Measurements from ENCODE around the gene C7orf57.
"Not testable (repeated sequence)": the region's sequence is repeated elsewhere in the genome, so short reads cannot be mapped to it uniquely, and the experiment has no call there.

C7orf57 gene

DNA sequence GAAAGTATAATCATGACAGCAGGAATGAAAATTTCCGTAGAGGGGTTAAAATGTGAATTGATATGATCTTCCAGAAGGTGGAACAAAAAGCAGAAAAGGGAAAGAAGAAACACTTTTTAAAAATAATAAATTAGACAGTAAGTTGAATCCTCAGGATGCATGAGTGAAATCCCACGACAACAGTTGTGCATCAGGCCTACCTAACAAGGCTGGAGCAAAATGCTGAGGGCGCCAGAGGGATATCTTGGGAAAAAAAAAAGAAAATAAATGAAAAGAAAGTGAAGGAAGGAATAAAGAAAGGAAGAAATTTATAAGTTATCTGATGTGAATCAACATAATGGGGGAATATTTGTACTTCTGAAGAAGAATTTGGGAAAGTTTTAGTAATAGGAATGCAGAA, 42.9 kb upstream of the C7orf57 start:
- no peak overlapping the region for H3K4me3 ChIP-seq (ENCODE audit: low read depth, low read length)
- DNase-seq (ENCODE audit: low read depth): peak; percentile 21
- TF ChIP-seq CTCF (conservative IDR thresholded peaks at IDR 0.05; ENCODE audit: low read depth, low read length): peak; percentile 15

- no peak for TF ChIP-seq CTCF (conservative IDR thresholded peaks at IDR 0.05; ENCODE audit: low read depth, low read length)
- no peak for DNase-seq (ENCODE audit: low read depth)
- H3K4me3 ChIP-seq (ENCODE audit: low read depth, low read length): no peak overlapping the region
Observed at GRCh38 chr7:47999413-47999812, 35.9 kb upstream of the C7orf57 start.

- H3K4me3 ChIP-seq (ENCODE audit: low read depth, low read length): not testable (repeated sequence)
- peak; percentile 6 for DNase-seq (ENCODE audit: low read depth)
Observed at GRCh38 chr7:48000164-48000563, 35.2 kb upstream of the C7orf57 start.

- TF ChIP-seq CTCF (conservative IDR thresholded peaks at IDR 0.05; ENCODE audit: low read depth, low read length): no peak
- DNase-seq (ENCODE audit: low read depth): no peak
Observed at GRCh38 chr7:48004032-48004431, 31.3 kb upstream of the C7orf57 start.

DNA sequence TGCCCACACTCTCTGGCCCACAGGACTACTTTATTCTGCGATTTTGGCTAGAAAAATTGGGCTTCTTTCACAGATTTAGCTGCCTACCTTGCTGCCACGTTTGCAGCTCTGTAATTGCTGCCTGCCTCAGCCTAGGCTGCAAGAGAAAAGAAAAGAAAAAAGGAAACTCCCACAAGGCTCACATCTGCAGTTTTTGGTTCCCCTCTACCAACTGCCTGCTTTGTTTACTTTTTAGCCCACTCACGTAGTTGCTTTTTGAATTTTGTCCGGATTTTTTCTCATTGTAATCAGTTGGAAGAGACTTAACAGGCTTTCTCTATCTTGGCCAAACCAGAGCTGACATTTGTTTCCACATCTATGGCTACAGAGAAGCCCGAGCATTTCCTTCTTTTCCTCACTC, 30.7 kb upstream of the C7orf57 start:
- no peak overlapping the region for H3K4me3 ChIP-seq (ENCODE audit: low read depth, low read length)
- TF ChIP-seq CTCF (conservative IDR thresholded peaks at IDR 0.05; ENCODE audit: low read depth, low read length): no peak
- no peak for DNase-seq (ENCODE audit: low read depth)

More at GRCh38 chr7:48004032-48004431, 31.3 kb upstream of the C7orf57 start:
- no peak overlapping the region for H3K4me3 ChIP-seq (ENCODE audit: low read depth, low read length)

DNA sequence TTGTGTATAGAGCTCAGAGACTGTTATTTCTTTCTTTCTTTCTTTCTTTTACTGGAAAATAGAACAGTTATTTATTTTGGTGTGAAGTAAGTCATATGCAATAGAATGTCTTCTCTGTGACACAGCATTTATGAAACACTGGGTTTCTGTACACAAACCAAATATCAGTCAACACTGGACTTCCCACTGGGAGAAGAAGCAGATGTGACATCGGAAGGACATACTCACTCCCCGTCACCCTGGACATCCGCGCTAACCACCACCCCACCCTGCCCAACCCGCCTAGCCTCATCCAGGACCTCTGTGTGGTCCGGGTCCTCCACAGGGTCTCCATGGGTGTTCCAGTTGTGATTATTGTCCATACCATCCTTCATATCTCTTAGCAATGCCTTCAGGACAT, 28.5 kb upstream of the C7orf57 start:
- DNase-seq (ENCODE audit: low read depth): no peak
- TF ChIP-seq CTCF (conservative IDR thresholded peaks at IDR 0.05; ENCODE audit: low read depth, low read length): no peak
- no peak overlapping the region for H3K4me3 ChIP-seq (ENCODE audit: low read depth, low read length)

GRCh38 chr7:48009257-48009656, 26.1 kb upstream of the C7orf57 start:
- H3K4me3 ChIP-seq (ENCODE audit: low read depth, low read length): no peak overlapping the region
- no peak for TF ChIP-seq CTCF (conservative IDR thresholded peaks at IDR 0.05; ENCODE audit: low read depth, low read length)
- DNase-seq (ENCODE audit: low read depth): no peak

DNA sequence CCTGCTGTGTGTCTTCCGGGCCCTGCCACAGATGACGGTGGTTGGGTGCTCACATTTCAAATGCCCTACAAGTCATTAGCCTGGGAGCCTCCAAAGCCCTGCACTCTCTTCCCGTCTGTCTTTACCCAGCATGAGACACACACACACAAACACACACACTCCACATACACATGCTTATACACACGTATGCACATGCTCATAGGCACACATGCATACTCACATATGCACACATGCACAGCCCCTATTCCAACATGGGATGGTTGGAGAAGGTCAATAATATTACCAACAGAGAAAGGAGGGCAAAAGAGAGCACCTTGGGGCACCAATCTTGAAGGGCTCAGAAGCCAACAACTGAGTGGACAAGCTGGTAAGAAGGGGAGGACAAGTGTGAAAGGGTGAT, 25.4 kb upstream of the C7orf57 start:
- TF ChIP-seq CTCF (conservative IDR thresholded peaks at IDR 0.05; ENCODE audit: low read depth, low read length): no peak
- H3K4me3 ChIP-seq (ENCODE audit: low read depth, low read length): no peak overlapping the region
- DNase-seq (ENCODE audit: low read depth): no peak

Data from choroid plexus epithelial cell (primary cell).